ENCODE results near the gene IQGAP3.

The IQGAP3 gene

GRCh38 chr1:156509424-156510034 lies 62.8 kb downstream of the IQGAP3 start:
- no peak overlapping the region for H2AFZ ChIP-seq (ENCODE audit: insufficient read depth, low read length, poor library complexity)
- no peaks in the 10 kb centered on the region for H3K36me3 ChIP-seq (ENCODE audit: control insufficient read depth in 1 of 2, insufficient read depth in 2 of 2, low read length in 2 of 2)
- no CpG with 5 or more reads among the region's 9 CpGs for WGBS (ENCODE audit: extremely low coverage, insufficient coverage, insufficient read length)
- H2BK120ac ChIP-seq (ENCODE audit: insufficient read depth, low read length, poor library complexity) = no peak overlapping the region
- no peak overlapping the region for H3K9ac ChIP-seq (ENCODE audit: low read length)
- H3K27ac ChIP-seq (ENCODE audit: low read depth, low read length) = no peak overlapping the region
- H3K18ac ChIP-seq (ENCODE audit: low read length) = no peak overlapping the region
- H2BK12ac ChIP-seq (ENCODE audit: low read length) = no peak overlapping the region
- H3K79me2 ChIP-seq (ENCODE audit: control insufficient read depth, insufficient read depth, low read length, poor library complexity) = no peaks in the 10 kb centered on the region
- no peak overlapping the region for H4K8ac ChIP-seq (ENCODE audit: low read depth, low read length)
- H3K14ac ChIP-seq (ENCODE audit: low read length) = peak overlapping the region; percentile 20
- H4K12ac ChIP-seq (ENCODE audit: low read depth, low read length) = no peak overlapping the region
- peaks cover 2% of the 10 kb centered on the region for H3K27me3 ChIP-seq (ENCODE audit: insufficient read depth, low read length)
- H3K23ac ChIP-seq (ENCODE audit: low read length) = no peak overlapping the region
- no peak overlapping the region for H3K4ac ChIP-seq (ENCODE audit: low read depth, low read length)
- H3K4me2 ChIP-seq (ENCODE audit: low read length) = no peak overlapping the region
- H2AK5ac ChIP-seq (ENCODE audit: low read length) = no peak overlapping the region
- no peak for DNase-seq
- no peak overlapping the region for H3K4me3 ChIP-seq (ENCODE audit: low read depth, low read length)
- H3K9me3 ChIP-seq (ENCODE audit: insufficient read depth, low read depth, low read length) = no peaks in the 10 kb centered on the region
- peaks cover 4 to 6% of the 10 kb centered on the region in 2 experiments for H3K4me1 ChIP-seq (ENCODE audit: control insufficient read depth in 1 of 2, insufficient read depth in 2 of 2, low read length in 2 of 2)
- H2BK5ac ChIP-seq (ENCODE audit: low read depth, low read length, poor library complexity) = no peak overlapping the region
- no peak overlapping the region for H4K91ac ChIP-seq (ENCODE audit: low read depth, low read length)
- H3K79me1 ChIP-seq (ENCODE audit: low read length) = peaks cover 9% of the 10 kb centered on the region

GRCh38 chr1:156508955-156509234 lies 63.5 kb downstream of the IQGAP3 start:
- no CpG with 5 or more reads among the region's 2 CpGs for WGBS (ENCODE audit: extremely low coverage, insufficient coverage, insufficient read length)
- Histone ChIP-seq H3K23ac (ENCODE audit: low read length) (no peak overlapping the region), H3K4me2 (ENCODE audit: low read length) (no peak overlapping the region)

GRCh38 chr1:156508205-156508954 lies 64.0 kb downstream of the IQGAP3 start:
- no peak overlapping the region for H2AFZ ChIP-seq (ENCODE audit: insufficient read depth, low read length, poor library complexity)
- H3K36me3 ChIP-seq (ENCODE audit: control insufficient read depth in 1 of 2, insufficient read depth in 2 of 2, low read length in 2 of 2) = no peaks in the 10 kb centered on the region
- no peaks in the 10 kb centered on the region for H3K79me2 ChIP-seq (ENCODE audit: control insufficient read depth, insufficient read depth, low read length, poor library complexity)
- H3K23ac ChIP-seq (ENCODE audit: low read length) = no peak overlapping the region
- H3K18ac ChIP-seq (ENCODE audit: low read length) = no peak overlapping the region
- H3K9me3 ChIP-seq (ENCODE audit: insufficient read depth, low read depth, low read length) = no peaks in the 10 kb centered on the region
- H3K4me1 ChIP-seq (ENCODE audit: control insufficient read depth in 1 of 2, insufficient read depth in 2 of 2, low read length in 2 of 2) = peaks cover 10 to 12% of the 10 kb centered on the region in 2 experiments
- H4K91ac ChIP-seq (ENCODE audit: low read depth, low read length) = no peak overlapping the region
- H3K4me2 ChIP-seq (ENCODE audit: low read length) = no peak overlapping the region
- H3K79me1 ChIP-seq (ENCODE audit: low read length) = peaks cover 14% of the 10 kb centered on the region
- no CpG with 5 or more reads among the region's 7 CpGs for WGBS (ENCODE audit: extremely low coverage, insufficient coverage, insufficient read length)
- no peak overlapping the region for H3K27ac ChIP-seq (ENCODE audit: low read depth, low read length)
- no peak overlapping the region for H3K4ac ChIP-seq (ENCODE audit: low read depth, low read length)
- peaks cover 2% of the 10 kb centered on the region for H3K27me3 ChIP-seq (ENCODE audit: insufficient read depth, low read length)
- H2BK12ac ChIP-seq (ENCODE audit: low read length) = no peak overlapping the region
- no peak overlapping the region for H3K14ac ChIP-seq (ENCODE audit: low read length)
- H4K8ac ChIP-seq (ENCODE audit: low read depth, low read length) = no peak overlapping the region
- no peak overlapping the region for H2BK5ac ChIP-seq (ENCODE audit: low read depth, low read length, poor library complexity)
- no peak overlapping the region for H4K12ac ChIP-seq (ENCODE audit: low read depth, low read length)
- no peak overlapping the region for H3K9ac ChIP-seq (ENCODE audit: low read length)
- DNase-seq = no peak
- no peak overlapping the region for H2AK5ac ChIP-seq (ENCODE audit: low read length)
- no peak overlapping the region for H2BK120ac ChIP-seq (ENCODE audit: insufficient read depth, low read length, poor library complexity)
- no peak overlapping the region for H3K4me3 ChIP-seq (ENCODE audit: low read depth, low read length)

More at GRCh38 chr1:156508955-156509234, 63.5 kb downstream of the IQGAP3 start:
- Histone ChIP-seq H4K91ac (ENCODE audit: low read depth, low read length) (no peak overlapping the region), H3K18ac (ENCODE audit: low read length) (no peak overlapping the region), H3K4me3 (ENCODE audit: low read depth, low read length) (no peak overlapping the region), H3K79me1 (ENCODE audit: low read length) (peaks cover 14% of the 10 kb centered on the region), H2BK5ac (ENCODE audit: low read depth, low read length, poor library complexity) (no peak overlapping the region), H3K4ac (ENCODE audit: low read depth, low read length) (no peak overlapping the region), H3K27me3 (ENCODE audit: insufficient read depth, low read length) (peaks cover 2% of the 10 kb centered on the region), H2AFZ (ENCODE audit: insufficient read depth, low read length, poor library complexity) (no peak overlapping the region), H3K14ac (ENCODE audit: low read length) (no peak overlapping the region), H3K9me3 (ENCODE audit: insufficient read depth, low read depth, low read length) (no peaks in the 10 kb centered on the region), H3K79me2 (ENCODE audit: control insufficient read depth, insufficient read depth, low read length, poor library complexity) (no peaks in the 10 kb centered on the region), H3K4me1 (ENCODE audit: control insufficient read depth in 1 of 2, insufficient read depth in 2 of 2, low read length in 2 of 2) (peaks cover 10 to 12% of the 10 kb centered on the region in 2 experiments), H4K12ac (ENCODE audit: low read depth, low read length) (no peak overlapping the region), H3K27ac (ENCODE audit: low read depth, low read length) (no peak overlapping the region), H4K8ac (ENCODE audit: low read depth, low read length) (no peak overlapping the region), H2AK5ac (ENCODE audit: low read length) (no peak overlapping the region), H3K36me3 (ENCODE audit: control insufficient read depth in 1 of 2, insufficient read depth in 2 of 2, low read length in 2 of 2) (no peaks in the 10 kb centered on the region), H3K9ac (ENCODE audit: low read length) (no peak overlapping the region), H2BK12ac (ENCODE audit: low read length) (no peak overlapping the region), H2BK120ac (ENCODE audit: insufficient read depth, low read length, poor library complexity) (no peak overlapping the region)
- DNase-seq = no peak

GRCh38 chr1:156506450-156506849 lies 65.9 kb downstream of the IQGAP3 start:
- no peak overlapping the region for H2BK12ac ChIP-seq (ENCODE audit: low read length)
- no peak overlapping the region for H3K4me3 ChIP-seq (ENCODE audit: low read depth, low read length)
- H3K79me1 ChIP-seq (ENCODE audit: low read length) = peaks cover 22% of the 10 kb centered on the region
- no peak overlapping the region for H4K12ac ChIP-seq (ENCODE audit: low read depth, low read length)
- H2BK5ac ChIP-seq (ENCODE audit: low read depth, low read length, poor library complexity) = no peak overlapping the region
- no peak overlapping the region for H4K8ac ChIP-seq (ENCODE audit: low read depth, low read length)
- no CpG with 5 or more reads among the region's 2 CpGs for WGBS (ENCODE audit: extremely low coverage, insufficient coverage, insufficient read length)
- H3K9ac ChIP-seq (ENCODE audit: low read length) = no peak overlapping the region
- no peak overlapping the region for H3K4ac ChIP-seq (ENCODE audit: low read depth, low read length)
- H3K4me1 ChIP-seq (ENCODE audit: control insufficient read depth in 1 of 2, insufficient read depth in 2 of 2, low read length in 2 of 2) = peaks cover 19 to 23% of the 10 kb centered on the region in 2 experiments
- H2AFZ ChIP-seq (ENCODE audit: insufficient read depth, low read length, poor library complexity) = no peak overlapping the region
- H3K79me2 ChIP-seq (ENCODE audit: control insufficient read depth, insufficient read depth, low read length, poor library complexity) = no peaks in the 10 kb centered on the region
- H2AK5ac ChIP-seq (ENCODE audit: low read length) = no peak overlapping the region
- no peaks in the 10 kb centered on the region for H3K36me3 ChIP-seq (ENCODE audit: control insufficient read depth in 1 of 2, insufficient read depth in 2 of 2, low read length in 2 of 2)
- H3K18ac ChIP-seq (ENCODE audit: low read length) = no peak overlapping the region
- DNase-seq = no peak
- no peak overlapping the region for H3K27ac ChIP-seq (ENCODE audit: low read depth, low read length)
- no peak overlapping the region for H2BK120ac ChIP-seq (ENCODE audit: insufficient read depth, low read length, poor library complexity)
- H3K4me2 ChIP-seq (ENCODE audit: low read length) = no peak overlapping the region
- H3K9me3 ChIP-seq (ENCODE audit: insufficient read depth, low read depth, low read length) = no peaks in the 10 kb centered on the region
- no peak overlapping the region for H4K91ac ChIP-seq (ENCODE audit: low read depth, low read length)
- no peak overlapping the region for H3K14ac ChIP-seq (ENCODE audit: low read length)
- no peak overlapping the region for H3K23ac ChIP-seq (ENCODE audit: low read length)
- H3K27me3 ChIP-seq (ENCODE audit: insufficient read depth, low read length) = no peaks in the 10 kb centered on the region
